Neural cell (in vitro differentiated cells): ENCODE measurements around the gene MCCD1. TPM values are rescaled to one million over a fixed set of nuclear protein-coding genes. Genes with fewer than 3 reads are reported as not detected.

Source experiments
- H2AFZ ChIP-seq: fragments of 200-600, 300-800 bp; sonication (generic), shearing (Covaris generic); 2 replicates; pipeline ENCODE4 v1.6.0; 2014; ENCODE audit warnings: low read depth, mild to moderate bottlenecking, antibody characterized with exemption, low read length, moderate library complexity
- H3F3A ChIP-seq: fragments of 200-600 bp; shearing (Covaris generic); 2 replicates; pipeline ENCODE4 v1.6.1; 2016; ENCODE audit warnings: mild to moderate bottlenecking, moderate library complexity, mixed read lengths, antibody characterized with exemption, low read length; ENCODE audit not compliant: insufficient read depth, poor library complexity, severe bottlenecking
- H3K27ac ChIP-seq: fragments of 200-600, 300-800 bp; sonication (generic), shearing (Covaris generic); 2 replicates; pipeline ENCODE4 v1.5.1; 2014; ENCODE audit warnings: mild to moderate bottlenecking, low read length, moderate library complexity
- H3K27me3 ChIP-seq: fragments of 300-800, 200-600 bp; sonication (generic), shearing (Covaris generic); 2 replicates; pipeline ENCODE4 v1.6.0; 2014; ENCODE audit warnings: mild to moderate bottlenecking, low read depth, low read length, moderate library complexity; ENCODE audit not compliant: insufficient read depth
- H3K36me3 ChIP-seq: fragments of 300-800, 200-600 bp; sonication (generic), shearing (Covaris generic); 2 replicates; pipeline ENCODE4 v1.5.1; 2014; ENCODE audit warnings: mild to moderate bottlenecking, antibody characterized with exemption, low read length, moderate library complexity; ENCODE audit not compliant: insufficient read depth
- H3K4me2 ChIP-seq: fragments of 300-800, 200-600 bp; sonication (generic), shearing (Covaris generic); 2 replicates; pipeline ENCODE4 v1.6.0; 2014; ENCODE audit warnings: mild to moderate bottlenecking, low read length
- H3K4me3 ChIP-seq: fragments of 300-800, 200-600 bp; sonication (generic), shearing (Covaris generic); 2 replicates; pipeline ENCODE4 v1.5.1; 2014; ENCODE audit warnings: mild to moderate bottlenecking, low read length, moderate library complexity
- H3K79me2 ChIP-seq: fragments of 200-600 bp; shearing (Covaris generic); replicated peaks from 2 replicates; pipeline ENCODE4 v1.6.0; 2014; ENCODE audit warnings: mild to moderate bottlenecking, low read length, moderate library complexity; ENCODE audit not compliant: insufficient read depth
- H3K9ac ChIP-seq: fragments of 300-800, 200-600 bp; sonication (generic), shearing (Covaris generic); 2 replicates; pipeline ENCODE4 v1.6.1; 2016; ENCODE audit warnings: mild to moderate bottlenecking, low read length, mixed read lengths
- H3K9me2 ChIP-seq: fragments of 200-600 bp; shearing (Covaris generic); 2 replicates; pipeline ENCODE4 v1.6.1; 2016; ENCODE audit warnings: mild to moderate bottlenecking, low read length, mixed read lengths; ENCODE audit not compliant: insufficient read depth
- H3K9me3 ChIP-seq: fragments of 200-600, 300-800 bp; sonication (generic), shearing (Covaris generic); 2 replicates; pipeline ENCODE4 v1.6.1; 2016; ENCODE audit warnings: mild to moderate bottlenecking, mixed run types, low read length, moderate library complexity, mixed read lengths
- H4K20me1 ChIP-seq: fragments of 200-600 bp; shearing (Covaris generic); 2 replicates; pipeline ENCODE4 v1.6.1; 2016; ENCODE audit warnings: mild to moderate bottlenecking, mixed run types; ENCODE audit not compliant: insufficient read depth
- EP300 ChIP-seq: fragments of 450-650 bp; conservative IDR thresholded peaks from 2 replicates; pipeline ENCODE4 v1.6.1; 2014; ENCODE audit warnings: antibody characterized with exemption, mild to moderate bottlenecking, moderate library complexity; ENCODE audit not compliant: poor library complexity, severe bottlenecking
- EZH2 ChIP-seq: fragments of 200-600, 300-800 bp; shearing (Covaris generic), sonication (generic); IDR thresholded peaks from 2 replicates; pipeline ENCODE4 v1.6.1; 2014; ENCODE audit warnings: antibody characterized with exemption, low read length, borderline replicate concordance, mild to moderate bottlenecking; ENCODE audit not compliant: insufficient read depth, poor library complexity, severe bottlenecking
- MXI1 ChIP-seq: fragments of 450-650 bp; conservative IDR thresholded peaks from 2 replicates; pipeline ENCODE4 v1.6.1; 2014; ENCODE audit warnings: antibody characterized with exemption, mild to moderate bottlenecking; ENCODE audit not compliant: poor library complexity, severe bottlenecking
- POLR2AphosphoS5 ChIP-seq: IDR thresholded peaks from 2 replicates; pipeline ENCODE4 v1.6.1; 2012
- RAD21 ChIP-seq: fragments of 450-650 bp; conservative IDR thresholded peaks from 2 replicates; pipeline ENCODE4 v1.6.1; 2014; ENCODE audit warnings: antibody characterized with exemption, mild to moderate bottlenecking, moderate library complexity
- SMC3 ChIP-seq: fragments of 450-650 bp; conservative IDR thresholded peaks from 2 replicates; pipeline ENCODE4 v1.6.1; 2014; ENCODE audit warnings: antibody characterized with exemption, mild to moderate bottlenecking, moderate library complexity; ENCODE audit not compliant: poor library complexity
- TAF1 ChIP-seq: IDR thresholded peaks from 2 replicates; pipeline ENCODE4 v1.6.1; 2012; ENCODE audit warnings: low read depth
- polyA plus RNA-seq: library from polyadenylated mRNA; depleted of rRNA; stranded (reverse); fragments of >200 nt; gene quantifications from 2 replicates; pipeline ENCODE4 v1.2.3, GENCODE V29; 2014
- TF ChIP-seq, protein P1 (sequence below): fragments of 450-650 bp; IDR thresholded peaks from 2 replicates; pipeline ENCODE4 v1.5.1; 2014; ENCODE audit warnings: antibody characterized with exemption, mild to moderate bottlenecking, moderate library complexity; ENCODE audit not compliant: poor library complexity, severe bottlenecking
- TF ChIP-seq, protein P2 (sequence below): IDR thresholded peaks from 2 replicates; pipeline ENCODE4 v1.6.1; 2012; ENCODE audit warnings: borderline replicate concordance

MCCD1 gene
- polyA plus RNA-seq, 1 donor from 2014 or later, result not detected

- Histone ChIP-seq H3K79me2 (peaks cover 25% of the 10 kb centered on the region), H3K36me3 (no peaks in the 10 kb centered on the region), H3K9ac (no peak overlapping the region), H3K9me3 (no peaks in the 10 kb centered on the region), H4K20me1 (peaks cover 28% of the 10 kb centered on the region), H3K4me2 (no peak overlapping the region), H2AFZ (no peak overlapping the region), H3K27ac (no peak overlapping the region), H3K27me3 (no peaks in the 10 kb centered on the region), H3F3A (peaks cover 2% of the 10 kb centered on the region), H3K9me2 (no peaks in the 10 kb centered on the region), H3K4me3 (no peak overlapping the region)
- TF ChIP-seq, protein P1, sequence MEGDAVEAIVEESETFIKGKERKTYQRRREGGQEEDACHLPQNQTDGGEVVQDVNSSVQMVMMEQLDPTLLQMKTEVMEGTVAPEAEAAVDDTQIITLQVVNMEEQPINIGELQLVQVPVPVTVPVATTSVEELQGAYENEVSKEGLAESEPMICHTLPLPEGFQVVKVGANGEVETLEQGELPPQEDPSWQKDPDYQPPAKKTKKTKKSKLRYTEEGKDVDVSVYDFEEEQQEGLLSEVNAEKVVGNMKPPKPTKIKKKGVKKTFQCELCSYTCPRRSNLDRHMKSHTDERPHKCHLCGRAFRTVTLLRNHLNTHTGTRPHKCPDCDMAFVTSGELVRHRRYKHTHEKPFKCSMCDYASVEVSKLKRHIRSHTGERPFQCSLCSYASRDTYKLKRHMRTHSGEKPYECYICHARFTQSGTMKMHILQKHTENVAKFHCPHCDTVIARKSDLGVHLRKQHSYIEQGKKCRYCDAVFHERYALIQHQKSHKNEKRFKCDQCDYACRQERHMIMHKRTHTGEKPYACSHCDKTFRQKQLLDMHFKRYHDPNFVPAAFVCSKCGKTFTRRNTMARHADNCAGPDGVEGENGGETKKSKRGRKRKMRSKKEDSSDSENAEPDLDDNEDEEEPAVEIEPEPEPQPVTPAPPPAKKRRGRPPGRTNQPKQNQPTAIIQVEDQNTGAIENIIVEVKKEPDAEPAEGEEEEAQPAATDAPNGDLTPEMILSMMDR, result no peak
- no peak for TF ChIP-seq EP300
- TF ChIP-seq RAD21, result no peak
- no peak for TF ChIP-seq TAF1
- no peak for TF ChIP-seq MXI1
- no peak for TF ChIP-seq POLR2AphosphoS5
- no peak for TF ChIP-seq SMC3
- TF ChIP-seq, protein P2, sequence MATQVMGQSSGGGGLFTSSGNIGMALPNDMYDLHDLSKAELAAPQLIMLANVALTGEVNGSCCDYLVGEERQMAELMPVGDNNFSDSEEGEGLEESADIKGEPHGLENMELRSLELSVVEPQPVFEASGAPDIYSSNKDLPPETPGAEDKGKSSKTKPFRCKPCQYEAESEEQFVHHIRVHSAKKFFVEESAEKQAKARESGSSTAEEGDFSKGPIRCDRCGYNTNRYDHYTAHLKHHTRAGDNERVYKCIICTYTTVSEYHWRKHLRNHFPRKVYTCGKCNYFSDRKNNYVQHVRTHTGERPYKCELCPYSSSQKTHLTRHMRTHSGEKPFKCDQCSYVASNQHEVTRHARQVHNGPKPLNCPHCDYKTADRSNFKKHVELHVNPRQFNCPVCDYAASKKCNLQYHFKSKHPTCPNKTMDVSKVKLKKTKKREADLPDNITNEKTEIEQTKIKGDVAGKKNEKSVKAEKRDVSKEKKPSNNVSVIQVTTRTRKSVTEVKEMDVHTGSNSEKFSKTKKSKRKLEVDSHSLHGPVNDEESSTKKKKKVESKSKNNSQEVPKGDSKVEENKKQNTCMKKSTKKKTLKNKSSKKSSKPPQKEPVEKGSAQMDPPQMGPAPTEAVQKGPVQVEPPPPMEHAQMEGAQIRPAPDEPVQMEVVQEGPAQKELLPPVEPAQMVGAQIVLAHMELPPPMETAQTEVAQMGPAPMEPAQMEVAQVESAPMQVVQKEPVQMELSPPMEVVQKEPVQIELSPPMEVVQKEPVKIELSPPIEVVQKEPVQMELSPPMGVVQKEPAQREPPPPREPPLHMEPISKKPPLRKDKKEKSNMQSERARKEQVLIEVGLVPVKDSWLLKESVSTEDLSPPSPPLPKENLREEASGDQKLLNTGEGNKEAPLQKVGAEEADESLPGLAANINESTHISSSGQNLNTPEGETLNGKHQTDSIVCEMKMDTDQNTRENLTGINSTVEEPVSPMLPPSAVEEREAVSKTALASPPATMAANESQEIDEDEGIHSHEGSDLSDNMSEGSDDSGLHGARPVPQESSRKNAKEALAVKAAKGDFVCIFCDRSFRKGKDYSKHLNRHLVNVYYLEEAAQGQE, result no peak
- no peak for TF ChIP-seq EZH2
Measured at GRCh38 chr6:31533455-31533841, 4.7 kb downstream of the MCCD1 start.

GRCh38 chr6:31534011-31534410 is 5.2 kb downstream of the MCCD1 start:
- no peak overlapping the region for H3K9ac ChIP-seq
- peaks cover 33% of the 10 kb centered on the region for H4K20me1 ChIP-seq
- H3K27ac ChIP-seq, result no peak overlapping the region
- TF ChIP-seq, protein P1, result no peak
- TF ChIP-seq EZH2 (no peak), TAF1 (no peak), POLR2AphosphoS5 (no peak), MXI1 (no peak), EP300 (no peak), SMC3 (no peak), RAD21 (no peak)
- TF ChIP-seq, protein P2, result no peak
- H2AFZ ChIP-seq, result no peak overlapping the region
- no peaks in the 10 kb centered on the region for H3K9me2 ChIP-seq
- no peak overlapping the region for H3K4me2 ChIP-seq
- no peaks in the 10 kb centered on the region for H3F3A ChIP-seq
- no peaks in the 10 kb centered on the region for H3K36me3 ChIP-seq
- H3K9me3 ChIP-seq, result no peaks in the 10 kb centered on the region
- no peak overlapping the region for H3K4me3 ChIP-seq
- H3K79me2 ChIP-seq, result peaks cover 30% of the 10 kb centered on the region
- no peaks in the 10 kb centered on the region for H3K27me3 ChIP-seq
